Stomach (tissue), 4 donors: ENCODE data around the gene RDX.

Experiments used
- CTCF ChIP-seq, 7 experiments: fragments of 450-650 bp in 4 of 7; fragments of 200-600 bp in 3 of 7; sonication (generic) in 3 of 7; IDR thresholded peaks; one replicate each; pipeline ENCODE4 v1.5.1; 2016 to 2019; ENCODE audit warnings: antibody characterized with exemption in 7 of 7, control low read depth in 2 of 7, mild to moderate bottlenecking in 1 of 7
- EP300 ChIP-seq: sonication (generic); formaldehyde crosslinking; IDR thresholded peaks from one replicate; pipeline ENCODE4 v1.6.1; 2017; ENCODE audit warnings: antibody characterized with exemption
- POLR2A ChIP-seq, 4 donors: fragments of 450-650 bp; IDR thresholded peaks; one replicate each; pipeline ENCODE4 v1.6.1; 2016; ENCODE audit warnings: antibody characterized with exemption in 4 of 4, control low read depth in 2 of 4, mild to moderate bottlenecking in 1 of 4, moderate library complexity in 1 of 4

GRCh38 chr11:110152199-110152598, 144.2 kb downstream of the RDX start:
- TF ChIP-seq CTCF (IDR thresholded peaks at IDR 0.05) (no peak), POLR2A (IDR thresholded peaks at IDR 0.05) (no peak), EP300 (no peak)
